HG03108 (cell line): ENCODE results near the gene BTLA.
A peak's percentile ranks its signal among the peaks of the same experiment; 100 is the strongest.
"Not testable (repeated sequence)": the region's sequence is repeated elsewhere in the genome, so short reads cannot be mapped to it uniquely, and the experiment has no call there.

Experiments
- ATAC-seq: cut with Tn5 transposase; IDR thresholded peaks from one replicate; pipeline ENCODE4 v1.9.1; 2021; ENCODE audit warnings: moderate library complexity; ENCODE audit not compliant: unreplicated experiment

Gene BTLA

GRCh38 chr3:112498914-112499711 is at the start of gene BTLA:
BTLA (minus strand) TSS chr3:112499472; CDS start chr3:112499358, 114 bp downstream.
- ATAC-seq: peak; percentile 54

GRCh38 chr3:112546216-112546759 is 47.0 kb upstream of the BTLA start:
- no peak for ATAC-seq

- peak; percentile 74 for ATAC-seq
These were observed 40.8 kb upstream of the BTLA start for GRCh38 chr3:112539825-112540650.

GRCh38 chr3:112531358-112531781 is 32.1 kb upstream of the BTLA start:
- no peak for ATAC-seq

- no peak for ATAC-seq
These were observed 31.3 kb upstream of the BTLA start for GRCh38 chr3:112530573-112530972.

- ATAC-seq: not testable (repeated sequence)
These were observed 24.9 kb upstream of the BTLA start for GRCh38 chr3:112524127-112524526.

GRCh38 chr3:112519424-112520001 is 20.2 kb upstream of the BTLA start:
- ATAC-seq: no peak

- ATAC-seq: not testable (repeated sequence)
These were observed 19.7 kb upstream of the BTLA start for GRCh38 chr3:112518970-112519369.

GRCh38 chr3:112514527-112515128 is 15.4 kb upstream of the BTLA start:
- peak; percentile 100 for ATAC-seq

GRCh38 chr3:112512320-112512719 is 13.0 kb upstream of the BTLA start:
- ATAC-seq: no peak

- ATAC-seq: no peak
These were observed 9.6 kb upstream of the BTLA start for GRCh38 chr3:112508860-112509259.

- ATAC-seq: no peak
These were observed 9.0 kb upstream of the BTLA start for GRCh38 chr3:112508261-112508660.

- no peak for ATAC-seq
These were observed 6.6 kb upstream of the BTLA start for GRCh38 chr3:112505907-112506306.

GRCh38 chr3:112504123-112504522 is 4.9 kb upstream of the BTLA start:
- no peak for ATAC-seq

GRCh38 chr3:112503304-112503972 is 4.2 kb upstream of the BTLA start:
- ATAC-seq: no peak

- no peak for ATAC-seq
These were observed 1.3 kb upstream of the BTLA start for GRCh38 chr3:112500621-112501020.

GRCh38 chr3:112497897-112498548 is 1.2 kb downstream of the BTLA start:
- no peak for ATAC-seq

GRCh38 chr3:112496366-112497067 is 2.8 kb downstream of the BTLA start:
- ATAC-seq: no peak

- not testable (repeated sequence) for ATAC-seq
These were observed 4.9 kb downstream of the BTLA start for GRCh38 chr3:112494448-112494767.
